HG03060 (cell line): ENCODE measurements around the gene RUNX1.

Experiments used
- ATAC-seq: cut with Tn5 transposase; IDR thresholded peaks from one replicate; pipeline ENCODE4 v1.9.1; 2021; ENCODE audit warnings: low read depth, moderate number of reproducible peaks; ENCODE audit not compliant: unreplicated experiment

The RUNX1 gene

GRCh38 chr21:35038772-35039319, 10.3 kb downstream of the RUNX1 start:
- ATAC-seq = no peak

DNA sequence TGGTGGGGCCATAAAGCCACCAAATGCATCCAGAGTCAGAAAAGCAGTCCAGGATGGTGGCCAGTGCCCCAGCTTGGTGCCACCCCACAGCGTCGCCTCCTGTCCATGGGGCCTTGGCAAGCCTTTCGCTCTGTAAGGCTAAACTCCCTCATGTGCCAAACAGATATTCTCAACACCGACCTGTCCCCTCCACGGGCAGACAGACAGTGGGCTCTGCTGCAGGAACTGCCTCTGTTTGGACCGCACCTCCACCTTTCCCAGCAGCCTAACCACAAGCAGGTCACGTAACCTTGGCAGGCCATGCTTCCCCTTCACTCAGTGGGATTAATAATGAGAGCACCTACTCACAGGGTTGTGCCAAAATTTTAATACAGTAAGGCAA, 11.7 kb downstream of the RUNX1 start:
- ATAC-seq = no peak

- no peak for ATAC-seq
Measured at GRCh38 chr21:35036465-35037383, 12.4 kb downstream of the RUNX1 start.

DNA sequence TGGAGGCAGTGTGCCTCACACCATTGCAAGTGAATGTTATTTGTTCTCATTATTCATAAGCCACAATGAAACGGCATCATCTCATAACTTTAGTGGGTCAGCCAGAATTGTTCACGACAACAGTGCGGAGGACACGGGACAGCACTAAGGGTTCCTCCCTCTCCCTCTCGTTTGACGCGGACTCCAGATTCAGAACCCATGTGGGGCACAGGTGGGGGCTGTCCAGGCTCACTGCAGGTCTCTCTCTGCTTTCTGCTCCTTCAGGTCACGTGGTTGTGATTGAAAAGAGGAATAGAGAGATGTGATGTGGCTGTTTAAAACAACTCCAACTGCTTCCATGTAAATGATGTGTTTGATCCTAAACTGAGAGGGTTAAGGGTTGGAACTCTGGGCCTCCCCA, 13.5 kb downstream of the RUNX1 start:
- no peak for ATAC-seq

- no peak for ATAC-seq
Measured at GRCh38 chr21:35035116-35035515, 14.0 kb downstream of the RUNX1 start.

GRCh38 chr21:35034203-35034926, 14.7 kb downstream of the RUNX1 start:
- no peak for ATAC-seq

DNA sequence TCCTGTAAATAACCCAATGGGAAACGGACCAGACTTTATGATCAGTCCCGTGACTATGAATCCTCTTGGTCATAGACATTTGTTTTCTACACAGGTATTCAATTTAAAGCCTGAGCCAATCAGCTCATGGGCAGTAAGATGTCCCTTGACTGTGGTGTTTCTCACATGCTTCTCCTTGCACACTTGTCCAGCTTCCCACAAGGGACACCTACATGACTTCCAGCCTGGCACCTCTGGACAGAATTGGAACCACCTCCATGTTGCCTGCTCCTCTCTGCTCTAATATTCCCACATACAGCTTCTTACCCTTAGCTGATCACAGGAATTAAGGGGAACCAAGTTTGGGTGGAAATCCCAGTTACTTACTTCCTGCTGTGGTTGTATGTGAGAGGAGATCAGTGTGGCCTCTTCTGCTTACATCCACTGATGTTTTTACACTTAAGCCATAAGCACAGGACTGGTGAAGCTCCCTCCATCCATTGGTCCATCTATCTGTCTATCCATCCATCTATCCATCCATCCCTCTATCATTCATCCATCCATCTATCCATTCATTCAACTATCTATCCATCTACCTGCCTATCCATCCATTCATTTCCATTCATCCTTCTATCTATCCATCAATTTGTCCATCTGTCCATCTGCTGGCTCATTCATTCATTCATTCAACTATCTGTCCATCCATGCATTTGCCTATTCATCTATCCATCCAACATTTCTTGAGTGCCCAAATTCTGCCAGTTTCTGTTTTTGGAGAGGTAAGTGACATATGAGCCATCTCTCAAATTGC, 16.4 kb downstream of the RUNX1 start:
- no peak for ATAC-seq

- no peak for ATAC-seq
Measured at GRCh38 chr21:35028451-35028978, 20.6 kb downstream of the RUNX1 start.

- no peak for ATAC-seq
Measured at GRCh38 chr21:35027563-35028450, 21.3 kb downstream of the RUNX1 start.

- peak; percentile 50 for ATAC-seq
Measured at GRCh38 chr21:35026617-35027562, 22.2 kb downstream of the RUNX1 start.

DNA sequence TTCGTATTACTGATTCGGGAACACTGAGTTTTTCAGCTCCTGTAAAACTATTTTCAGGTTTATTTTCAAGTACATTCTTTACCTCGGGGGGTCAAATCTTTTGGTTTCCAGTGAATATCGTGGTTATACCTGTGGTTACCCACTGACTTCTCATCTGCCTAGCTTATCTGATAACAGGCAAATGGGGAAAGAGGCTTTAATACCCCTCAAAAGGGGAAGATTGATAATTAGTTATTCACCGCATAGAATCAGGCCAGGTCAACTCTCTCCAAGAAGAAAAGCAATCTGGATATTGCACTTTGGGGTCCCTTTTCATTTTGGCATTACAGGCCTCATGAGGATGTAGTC, 23.0 kb downstream of the RUNX1 start:
- no peak for ATAC-seq

DNA sequence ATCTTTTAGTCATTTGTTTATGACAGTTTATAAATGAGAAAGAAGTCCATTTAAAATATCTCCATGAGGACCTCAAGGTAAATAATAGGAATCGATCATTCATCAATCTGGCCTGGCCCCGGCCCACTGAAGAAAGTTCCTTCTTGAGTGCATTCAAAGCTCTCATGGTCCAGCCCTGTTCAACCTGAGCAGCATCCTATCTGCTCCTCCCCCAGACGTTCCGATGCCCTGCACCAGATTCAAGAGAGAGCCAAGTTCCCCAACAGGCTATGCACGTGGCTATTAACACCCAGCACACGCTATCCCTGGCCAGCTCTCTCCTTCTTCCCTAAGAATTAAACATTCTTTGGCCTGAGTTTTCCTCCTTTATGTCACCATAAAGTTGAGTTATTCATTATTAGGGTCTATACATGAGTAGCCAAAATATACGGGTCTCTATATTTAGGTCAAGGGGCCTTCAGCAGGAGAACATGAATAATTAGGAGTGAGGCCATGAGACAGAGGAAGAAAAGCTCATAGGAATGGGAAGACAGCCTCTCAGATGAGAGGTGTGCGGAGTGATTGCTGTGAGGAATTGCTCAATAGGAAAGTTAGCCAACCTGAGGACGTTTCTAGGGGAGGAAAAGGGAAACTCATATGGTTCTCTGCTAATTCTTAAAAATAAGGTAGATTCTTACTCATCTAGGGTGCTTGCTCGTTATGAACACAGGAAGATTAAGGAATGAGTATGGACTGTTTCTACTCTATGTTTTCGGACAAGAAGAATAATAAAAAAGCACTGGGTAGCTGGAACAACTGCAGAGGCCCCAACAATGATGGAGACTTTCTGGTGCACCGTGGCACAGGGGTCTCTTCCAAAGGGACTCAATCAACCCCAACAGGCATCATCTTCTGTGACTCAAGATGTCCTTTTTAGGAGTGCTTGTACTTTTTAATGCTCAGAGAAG, 23.6 kb downstream of the RUNX1 start:
- no peak for ATAC-seq

DNA sequence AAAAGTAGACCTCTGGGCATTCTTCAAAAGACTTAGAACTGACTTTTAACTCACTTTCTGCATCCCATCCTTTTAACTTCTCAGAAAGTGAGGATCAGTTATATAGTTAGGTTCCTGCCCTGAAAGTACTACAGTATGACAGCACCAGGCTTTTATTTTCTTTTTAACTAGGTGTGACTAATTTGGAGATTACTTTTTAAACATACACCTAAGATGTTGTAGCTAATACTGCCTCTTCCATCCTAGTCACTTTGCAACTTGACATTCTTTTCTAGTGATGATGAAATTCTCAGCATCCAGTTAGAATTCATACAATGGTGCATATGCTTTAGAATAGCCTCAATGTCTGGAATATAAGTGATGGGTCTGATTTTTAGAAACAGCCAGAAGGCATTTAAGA, 24.6 kb downstream of the RUNX1 start:
- ATAC-seq = no peak

- no peak for ATAC-seq
Measured at GRCh38 chr21:35024071-35024420, 25.1 kb downstream of the RUNX1 start.

DNA sequence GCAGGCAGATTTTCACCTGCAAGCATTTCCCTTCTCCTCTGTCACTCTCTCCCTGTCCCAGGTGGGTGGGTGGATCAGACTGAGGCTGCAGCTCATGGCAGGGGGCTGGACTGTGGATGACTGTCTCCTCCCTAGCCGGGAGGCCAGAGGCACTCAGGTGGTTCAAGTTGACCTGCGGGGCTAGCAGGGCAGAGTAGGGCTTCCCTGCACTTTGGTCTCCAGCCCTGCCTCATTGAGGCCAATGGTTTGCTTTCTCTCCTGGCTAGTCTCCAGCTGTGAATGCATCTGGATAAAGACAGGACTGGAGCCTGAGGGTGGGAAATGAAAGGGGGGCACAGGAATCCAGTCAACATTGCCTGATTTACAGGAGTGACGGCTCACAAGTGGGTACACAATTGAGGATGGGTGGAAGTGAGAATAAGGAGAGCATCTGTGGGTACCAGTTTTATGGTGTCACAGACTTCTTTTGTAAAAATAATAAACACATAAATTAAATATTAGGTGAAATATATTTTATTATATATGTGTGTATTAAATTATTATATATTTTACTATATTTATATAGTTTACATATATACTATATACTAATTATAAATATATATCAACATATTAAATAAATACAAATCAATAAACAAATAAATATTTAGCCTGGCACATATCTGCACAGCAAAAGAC, 25.6 kb downstream of the RUNX1 start:
- ATAC-seq = no peak

DNA sequence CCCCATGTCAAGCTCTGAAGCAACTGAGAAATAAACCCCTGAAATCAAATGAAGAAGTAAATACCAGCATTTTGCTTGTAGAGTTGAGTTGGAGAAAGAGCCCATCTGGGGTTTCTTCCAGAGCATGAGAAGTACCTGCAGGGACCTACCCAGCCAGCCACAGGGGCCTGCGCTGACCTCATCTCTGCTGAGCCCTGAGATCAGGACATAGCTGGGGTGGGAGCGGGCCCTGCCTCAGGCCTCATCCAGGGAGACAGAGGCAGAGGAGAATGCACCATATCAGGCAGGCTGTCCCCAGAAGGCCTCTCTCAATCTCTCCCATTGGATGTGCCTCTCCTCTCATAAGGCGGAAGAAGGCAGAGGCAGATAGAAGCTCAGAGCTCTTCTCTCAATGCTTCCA, 27.6 kb downstream of the RUNX1 start:
- ATAC-seq = no peak

- ATAC-seq = no peak
Measured at GRCh38 chr21:35020902-35021301, 28.2 kb downstream of the RUNX1 start.
